KMS-11 (cell line): ENCODE measurements around the gene QRICH2.

Experiments
- H2AFZ ChIP-seq: fragments of 200-600 bp; sonication (generic); 2 replicates; pipeline ENCODE4 v1.6.1; 2016; ENCODE audit warnings: antibody characterized with exemption, mixed run types, low read depth
- H3K27ac ChIP-seq: fragments of 200-600 bp; sonication (generic); 2 replicates; pipeline ENCODE4 v1.6.1; 2016; ENCODE audit warnings: mild to moderate bottlenecking, mixed run types
- H3K27me3 ChIP-seq: fragments of 200-600 bp; sonication (generic); 2 replicates; pipeline ENCODE4 v1.6.1; 2017; ENCODE audit warnings: mild to moderate bottlenecking, low read depth, mixed run types, moderate library complexity; ENCODE audit not compliant: insufficient read depth
- H3K36me3 ChIP-seq: fragments of 200-600 bp; sonication (generic); 2 replicates; pipeline ENCODE4 v1.6.1; 2017; ENCODE audit warnings: mild to moderate bottlenecking, mixed run types; ENCODE audit not compliant: insufficient read depth
- H3K4me1 ChIP-seq: fragments of 200-600 bp; sonication (generic); 2 replicates; pipeline ENCODE4 v1.6.1; 2016; ENCODE audit warnings: mild to moderate bottlenecking, low read depth, mixed run types; ENCODE audit not compliant: poor library complexity, severe bottlenecking
- H3K4me2 ChIP-seq: fragments of 200-600 bp; sonication (generic); 2 replicates; pipeline ENCODE4 v1.7.0; 2016; ENCODE audit warnings: mild to moderate bottlenecking, mixed run types
- H3K4me3 ChIP-seq: fragments of 200-600 bp; sonication (generic); IDR thresholded peaks from 2 replicates; pipeline ENCODE4 v1.6.1; 2017; ENCODE audit warnings: low read depth, low read length, mixed read lengths; ENCODE audit not compliant: insufficient read depth
- H3K79me2 ChIP-seq: fragments of 200-600 bp; sonication (generic); 2 replicates; pipeline ENCODE4 v1.6.1; 2016; ENCODE audit warnings: low read depth, mixed run types; ENCODE audit not compliant: insufficient read depth
- H3K9ac ChIP-seq: fragments of 200-600 bp; sonication (generic); 2 replicates; pipeline ENCODE4 v1.6.1; 2016; ENCODE audit warnings: mild to moderate bottlenecking, mixed run types
- H4K20me1 ChIP-seq: fragments of 200-600 bp; sonication (generic); 2 replicates; pipeline ENCODE4 v1.6.1; 2016; ENCODE audit warnings: mild to moderate bottlenecking, mixed run types; ENCODE audit not compliant: insufficient read depth
- TF ChIP-seq, protein P1 (sequence below): fragments of 200-600 bp; sonication (generic); conservative IDR thresholded peaks from 2 replicates; pipeline ENCODE4 v1.6.1; 2017; ENCODE audit warnings: low read depth, mild to moderate bottlenecking, antibody characterized with exemption, low read length, moderate library complexity, mixed read lengths

The QRICH2 gene

DNA sequence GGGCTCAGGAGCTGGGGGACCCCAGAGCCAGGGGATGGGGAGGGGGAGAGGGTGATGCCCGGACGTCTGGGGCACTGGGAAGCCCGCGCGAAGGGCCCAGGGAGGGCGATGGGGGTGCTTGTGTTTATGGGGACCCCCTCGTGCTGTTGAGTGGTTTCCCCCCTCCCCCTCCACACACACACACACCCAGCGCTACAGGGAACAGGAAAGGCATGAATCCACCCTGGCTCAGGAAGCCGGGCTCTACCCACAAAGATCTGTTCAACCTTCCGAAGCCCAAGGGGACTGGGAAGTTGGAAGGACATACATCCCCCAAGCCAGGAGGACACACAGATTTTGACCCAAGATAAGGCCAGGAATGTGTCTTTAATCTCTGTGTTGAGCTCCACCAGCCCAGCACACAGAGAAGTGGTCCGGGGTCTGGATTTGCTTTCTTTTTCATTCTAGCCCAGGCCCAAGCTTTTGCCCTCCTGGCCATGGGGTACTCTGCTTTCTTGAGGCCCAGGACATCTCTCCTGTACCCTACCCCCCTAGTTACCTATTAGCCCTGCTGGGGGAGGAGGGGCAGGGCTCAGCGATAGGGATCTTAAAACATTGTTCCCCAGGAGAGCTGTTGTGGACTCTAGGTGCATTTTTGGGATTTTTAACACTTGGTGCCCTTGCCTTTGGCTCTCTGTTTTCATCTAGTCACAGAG is 41.7 kb downstream of the QRICH2 start:
- Histone ChIP-seq H3K4me1 (peaks cover 77% of the 10 kb centered on the region), H2AFZ (no peak overlapping the region), H3K9ac (peak overlapping the region; percentile 69), H4K20me1 (0 out of 2 replicates have a peak, but pooled peaks cover 5% of the 10 kb centered on the region), H3K27me3 (no peaks in the 10 kb centered on the region), H3K27ac (peak overlapping the region; percentile 47), H3K36me3 (no peaks in the 10 kb centered on the region), H3K79me2 (peaks cover 50% of the 10 kb centered on the region), H3K4me2 (peak overlapping the region; percentile 92), H3K4me3 (no peak overlapping the region)
- TF ChIP-seq, protein P1, sequence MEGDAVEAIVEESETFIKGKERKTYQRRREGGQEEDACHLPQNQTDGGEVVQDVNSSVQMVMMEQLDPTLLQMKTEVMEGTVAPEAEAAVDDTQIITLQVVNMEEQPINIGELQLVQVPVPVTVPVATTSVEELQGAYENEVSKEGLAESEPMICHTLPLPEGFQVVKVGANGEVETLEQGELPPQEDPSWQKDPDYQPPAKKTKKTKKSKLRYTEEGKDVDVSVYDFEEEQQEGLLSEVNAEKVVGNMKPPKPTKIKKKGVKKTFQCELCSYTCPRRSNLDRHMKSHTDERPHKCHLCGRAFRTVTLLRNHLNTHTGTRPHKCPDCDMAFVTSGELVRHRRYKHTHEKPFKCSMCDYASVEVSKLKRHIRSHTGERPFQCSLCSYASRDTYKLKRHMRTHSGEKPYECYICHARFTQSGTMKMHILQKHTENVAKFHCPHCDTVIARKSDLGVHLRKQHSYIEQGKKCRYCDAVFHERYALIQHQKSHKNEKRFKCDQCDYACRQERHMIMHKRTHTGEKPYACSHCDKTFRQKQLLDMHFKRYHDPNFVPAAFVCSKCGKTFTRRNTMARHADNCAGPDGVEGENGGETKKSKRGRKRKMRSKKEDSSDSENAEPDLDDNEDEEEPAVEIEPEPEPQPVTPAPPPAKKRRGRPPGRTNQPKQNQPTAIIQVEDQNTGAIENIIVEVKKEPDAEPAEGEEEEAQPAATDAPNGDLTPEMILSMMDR: no peak

DNA sequence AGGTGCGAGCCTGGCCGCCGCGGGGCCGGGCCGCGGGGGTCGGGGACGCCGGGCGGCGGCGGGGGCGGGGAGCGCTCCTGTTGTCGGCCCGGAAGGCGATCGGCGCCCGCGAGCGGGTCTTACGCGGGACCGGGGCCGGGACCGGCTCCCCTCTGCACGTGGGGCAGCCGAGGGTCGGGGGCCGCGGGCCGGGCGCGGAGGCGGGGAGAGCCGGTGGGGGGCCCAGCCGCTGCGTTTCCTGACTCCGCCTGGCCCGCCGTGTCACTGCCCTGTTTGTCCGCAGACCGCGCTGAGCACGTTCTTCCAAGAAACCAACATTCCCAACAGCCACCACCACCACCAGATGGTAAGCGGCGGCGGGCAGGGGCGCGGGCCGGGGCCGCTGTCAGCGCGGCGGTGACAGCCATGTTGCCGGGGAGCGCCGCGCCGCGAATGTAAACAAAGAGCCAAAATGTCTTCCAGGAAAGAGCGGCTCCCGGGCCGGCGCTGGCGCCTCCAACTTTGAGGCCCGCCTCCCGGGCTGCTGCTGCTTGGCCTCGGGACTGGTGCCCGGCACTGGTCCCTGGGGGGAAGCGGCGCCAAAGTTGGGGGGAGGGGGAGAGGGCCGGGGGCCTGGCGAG is 42.3 kb downstream of the QRICH2 start:
- Histone ChIP-seq H3K27me3 (no peaks in the 10 kb centered on the region), H3K4me1 (peaks cover 73% of the 10 kb centered on the region), H3K4me2 (peak overlapping the region; percentile 92; the same call in 1 of the 2 replicates), H3K79me2 (peaks cover 45% of the 10 kb centered on the region), H3K27ac (peak overlapping the region; percentile 47), H3K9ac (peak overlapping the region; percentile 69), H4K20me1 (0 out of 2 replicates have a peak, but pooled peaks cover 5% of the 10 kb centered on the region), H3K4me3 (no peak overlapping the region), H2AFZ (no peak overlapping the region), H3K36me3 (no peaks in the 10 kb centered on the region)
- TF ChIP-seq, protein P1: no peak

DNA sequence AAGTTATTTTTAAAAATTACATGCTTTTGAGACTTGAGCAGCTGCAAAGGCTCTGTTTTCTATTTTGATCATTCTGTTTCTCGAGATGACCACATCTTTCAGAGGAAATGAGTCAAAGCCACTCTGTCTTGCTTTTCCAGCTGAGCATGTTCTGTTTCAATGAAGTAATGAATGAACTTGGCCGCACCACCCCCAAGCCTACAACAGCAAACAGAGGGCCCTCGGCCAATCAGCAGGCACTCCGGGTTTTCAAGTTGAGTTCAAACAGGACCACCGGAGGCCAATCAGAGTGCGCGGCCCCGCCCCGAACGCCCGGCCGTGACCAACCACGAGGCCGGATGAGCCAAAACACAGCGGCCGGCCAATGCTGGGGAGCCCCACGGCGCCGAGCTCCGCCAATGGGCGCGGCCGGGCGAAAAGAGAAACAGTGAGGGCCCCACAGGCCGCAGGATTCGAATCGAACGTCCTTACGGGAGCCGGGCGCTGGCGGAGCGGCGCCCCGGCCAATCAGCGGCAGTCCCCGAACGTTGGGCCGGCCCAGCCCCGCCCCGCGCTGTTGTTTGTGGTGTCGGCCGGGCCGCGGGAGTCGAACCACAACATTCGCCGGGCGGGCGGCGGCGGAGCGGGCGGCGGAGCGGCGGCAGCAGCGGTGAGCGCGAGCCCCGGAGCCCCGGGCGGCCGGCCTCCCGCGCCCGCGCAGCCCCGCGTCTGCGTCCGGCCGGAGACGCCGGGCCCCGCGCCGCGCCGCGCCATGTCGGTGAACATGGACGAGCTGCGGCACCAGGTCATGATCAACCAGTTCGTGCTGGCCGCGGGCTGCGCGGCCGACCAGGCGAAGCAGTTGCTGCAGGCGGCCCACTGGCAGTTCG is 43.1 kb downstream of the QRICH2 start, which contains the start of gene UBALD2:
TSS of gene UBALD2 (plus strand) at position 594 of the 869 bp plus-strand sequence. CDS start at position 752, 158 bp downstream.
- H4K20me1 ChIP-seq: 0 out of 2 replicates have a peak, but pooled peaks cover 5% of the 10 kb centered on the region
- peak within 1 kb of the TSS; percentile 69 for H3K9ac ChIP-seq
- H3K36me3 ChIP-seq: no peaks in the 10 kb centered on the region
- TF ChIP-seq, protein P1: no peak
- no peak within 1 kb of the TSS for H3K4me3 ChIP-seq
- H3K79me2 ChIP-seq: peaks cover 44% of the 10 kb centered on the region
- H3K27me3 ChIP-seq: no peaks in the 10 kb centered on the region
- peak within 1 kb of the TSS; percentile 95 for H3K27ac ChIP-seq
- peaks cover 68% of the 10 kb centered on the region for H3K4me1 ChIP-seq
- H2AFZ ChIP-seq: peak within 1 kb of the TSS; percentile 74; the same call in 1 of the 2 replicates
- peak within 1 kb of the TSS; percentile 92 for H3K4me2 ChIP-seq

DNA sequence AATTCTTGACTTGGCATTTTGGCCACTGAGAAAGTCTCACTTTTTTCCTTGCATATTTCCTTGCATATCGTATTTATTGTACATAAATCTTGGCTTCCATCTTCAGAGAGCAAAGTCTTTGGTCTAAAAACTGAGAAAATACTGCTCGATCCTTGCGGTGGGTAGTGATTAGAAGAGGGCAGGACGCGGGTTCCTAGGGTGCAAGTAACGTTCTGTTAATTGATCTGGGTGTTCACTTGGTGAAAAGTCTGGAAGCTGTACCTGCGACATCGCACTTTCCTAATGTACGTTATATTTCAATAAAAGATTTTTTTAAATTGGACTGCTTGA is 43.7 kb downstream of the QRICH2 start:
- Histone ChIP-seq H3K27ac (peak overlapping the region; percentile 95), H3K27me3 (no peaks in the 10 kb centered on the region), H2AFZ (peak overlapping the region; percentile 74; the same call in 1 of the 2 replicates), H3K4me2 (peak overlapping the region; percentile 86), H3K79me2 (peaks cover 38% of the 10 kb centered on the region), H3K4me3 (no peak overlapping the region), H3K9ac (peak overlapping the region; percentile 54), H3K4me1 (peaks cover 62% of the 10 kb centered on the region), H3K36me3 (no peaks in the 10 kb centered on the region), H4K20me1 (0 out of 2 replicates have a peak, but pooled peaks cover 4% of the 10 kb centered on the region)
- TF ChIP-seq, protein P1: no peak
